HG02981 (cell line): Measurements from ENCODE around the gene CT45A2.
"Not testable (repeated sequence)": the region's sequence is repeated elsewhere in the genome, so short reads cannot be mapped to it uniquely, and the experiment has no call there.

Experiments
- ATAC-seq: cut with Tn5 transposase; IDR thresholded peaks from one replicate; pipeline ENCODE4 v1.9.1; 2021; ENCODE audit warnings: mild to moderate bottlenecking, moderate library complexity; ENCODE audit not compliant: unreplicated experiment

CT45A2 gene

GRCh38 chrX:135819912-135820311 is at the start of gene CT45A2:
TSS of gene CT45A2 (minus strand) at chrX:135820012. CDS start at chrX:135816265, 3,747 bp downstream.
- ATAC-seq: not testable (repeated sequence)

GRCh38 chrX:135854438-135854837 is 34.6 kb upstream of the CT45A2 start, which contains the start of gene CT45A8:
TSS of gene CT45A8 (minus strand) at chrX:135854538. CDS start at chrX:135850783, 3,755 bp downstream.
- ATAC-seq: not testable (repeated sequence)

GRCh38 chrX:135837180-135837579 is 17.4 kb upstream of the CT45A2 start, which contains the start of gene CT45A7:
TSS of gene CT45A7 (minus strand) at chrX:135837280. CDS start at chrX:135833533, 3,747 bp downstream.
- not testable (repeated sequence) for ATAC-seq

- not testable (repeated sequence) for ATAC-seq
Observed at GRCh38 chrX:135802687-135803086, 17.1 kb downstream of the CT45A2 start, which contains the start of gene CT45A6. TSS of gene CT45A6 (minus strand) at chrX:135802787. CDS start at chrX:135798993, 3,794 bp downstream.

GRCh38 chrX:135785403-135785802 is 34.4 kb downstream of the CT45A2 start, which contains the start of gene CT45A5:
TSS of gene CT45A5 (minus strand) at chrX:135785503. CDS start at chrX:135781729, 3,774 bp downstream.
- ATAC-seq: not testable (repeated sequence)

GRCh38 chrX:135768091-135768490 is 51.7 kb downstream of the CT45A2 start, which contains the start of gene CT45A3:
TSS of gene CT45A3 (minus strand) at chrX:135768191. CDS start at chrX:135764444, 3,747 bp downstream.
- ATAC-seq: not testable (repeated sequence)
